Measurements from ENCODE around the gene ZBTB16. TPM values are rescaled to one million over a fixed set of nuclear protein-coding genes. Genes with fewer than 3 reads are reported as not detected.

Gene ZBTB16
- total and polyA plus RNA-seq, 4 donors: 32.9 to 283 (median 74.5) TPM

DNA sequence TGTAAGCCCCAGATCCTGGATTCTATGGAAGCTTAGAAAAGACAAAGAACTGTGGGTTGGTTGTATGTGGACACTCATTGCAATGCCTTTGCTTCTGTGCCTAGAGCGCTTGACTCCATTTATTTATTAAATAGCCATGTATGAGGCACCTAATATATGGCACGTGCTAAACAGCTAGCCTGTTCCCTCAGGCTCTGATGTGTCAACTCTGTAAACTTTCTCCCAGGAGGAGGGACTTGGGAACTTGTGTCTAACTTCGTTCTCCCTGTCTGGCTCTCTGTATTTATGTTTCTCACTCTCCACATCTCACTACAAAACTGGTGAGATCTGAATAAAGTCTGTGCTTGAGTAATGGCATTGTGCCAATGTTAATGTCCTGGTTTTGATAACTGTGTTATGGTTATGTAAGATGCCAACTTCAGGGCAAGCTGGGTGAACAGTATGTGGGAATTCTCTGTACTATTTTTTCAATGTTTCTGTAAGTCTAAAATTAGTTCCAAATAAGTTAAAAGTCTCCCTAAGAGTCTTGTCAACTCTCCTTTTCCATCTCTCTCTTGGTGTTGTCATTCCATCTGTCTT lies 34.1 kb upstream of the ZBTB16 start:
- no peak for DNase-seq
- Histone ChIP-seq H3K4me1 (ENCODE audit: control insufficient read depth in 1 of 2, insufficient read depth in 2 of 2, low read length in 2 of 2) (peaks cover 0 to 6% of the 10 kb centered on the region in 2 donors), H3K36me3 (ENCODE audit: control insufficient read depth in 1 of 2, insufficient read depth in 2 of 2, low read length in 1 of 2) (no peaks in the 10 kb centered on the region), H3K9me3 (ENCODE audit: control insufficient read depth, low read length) (no peaks in the 10 kb centered on the region), H3K27ac (ENCODE audit: low read depth in 1 of 2, low read length in 2 of 2) (no peak overlapping the region), H3K27me3 (ENCODE audit: control insufficient read depth in 1 of 2, insufficient read depth in 2 of 2, low read length in 1 of 2) (no peaks in the 10 kb centered on the region), H3K4me3 (ENCODE audit: low read length in 2 of 2) (no peak overlapping the region)
- no peak for ATAC-seq (ENCODE audit: low FRiP score)
- intact Hi-C loops (cut with DNase I): no loop called here
- 3 to 6% methylated on average over 3 of the region's 3 CpGs for WGBS, 2 donors

DNA sequence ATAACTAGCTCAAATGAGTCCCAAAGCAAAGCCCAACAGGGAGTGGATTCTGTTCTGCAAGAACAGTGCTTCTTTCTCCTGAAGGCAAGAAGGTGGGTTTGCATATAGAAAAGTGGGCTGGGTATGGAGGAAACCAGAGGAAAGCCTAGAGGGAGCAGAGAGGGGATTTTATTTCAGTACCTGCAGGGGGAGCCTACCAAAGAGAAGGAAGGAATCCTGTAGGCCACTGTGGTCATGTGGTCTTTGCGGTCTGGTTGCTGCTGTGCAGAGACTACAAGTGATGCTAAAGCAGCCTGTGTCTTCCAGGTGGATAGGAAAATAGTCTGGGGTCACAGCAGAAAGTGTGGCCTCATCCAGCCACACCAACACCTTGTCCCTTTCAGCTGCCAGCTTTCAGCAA lies 33.2 kb upstream of the ZBTB16 start:
- peaks cover 0 to 6% of the 10 kb centered on the region in 2 donors for H3K4me1 ChIP-seq (ENCODE audit: control insufficient read depth in 1 of 2, insufficient read depth in 2 of 2, low read length in 2 of 2)
- no peaks in the 10 kb centered on the region for H3K27me3 ChIP-seq (ENCODE audit: control insufficient read depth in 1 of 2, insufficient read depth in 2 of 2, low read length in 1 of 2)
- DNase-seq: no peak
- H3K4me3 ChIP-seq (ENCODE audit: low read length in 2 of 2): no peak overlapping the region
- intact Hi-C loops (cut with DNase I): no loop called here
- H3K36me3 ChIP-seq (ENCODE audit: control insufficient read depth in 1 of 2, insufficient read depth in 2 of 2, low read length in 1 of 2): no peaks in the 10 kb centered on the region
- WGBS, 2 donors: 89% methylated on average over 1 of the region's 1 CpG
- no peaks in the 10 kb centered on the region for H3K9me3 ChIP-seq (ENCODE audit: control insufficient read depth, low read length)
- no peak for ATAC-seq (ENCODE audit: low FRiP score)
- no peak overlapping the region for H3K27ac ChIP-seq (ENCODE audit: low read depth in 1 of 2, low read length in 2 of 2)

DNA sequence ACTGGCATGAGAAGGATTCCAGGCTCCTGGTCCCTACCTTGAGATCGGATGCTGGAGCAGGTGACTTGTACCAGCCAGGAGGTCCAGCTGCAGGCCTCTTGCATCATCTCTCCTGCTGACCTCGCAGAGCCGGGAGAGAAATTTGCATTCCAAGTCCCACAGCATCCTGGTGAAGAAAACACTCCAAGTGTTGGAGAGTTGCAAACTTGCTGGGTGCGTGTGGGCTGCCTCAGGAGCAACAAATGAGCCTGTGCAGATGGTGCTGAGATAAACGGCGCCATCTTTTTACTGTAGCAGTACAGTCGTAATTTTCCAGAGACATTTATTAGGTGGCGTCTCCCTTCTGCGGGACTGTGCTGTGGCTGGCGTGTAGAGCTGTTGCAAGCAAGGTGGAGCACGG lies 32.1 kb upstream of the ZBTB16 start:
- no peak overlapping the region for H3K4me3 ChIP-seq (ENCODE audit: low read length in 2 of 2)
- ATAC-seq (ENCODE audit: low FRiP score): no peak
- no peak for DNase-seq
- intact Hi-C loops (cut with DNase I): no loop called here
- no peaks in the 10 kb centered on the region for H3K9me3 ChIP-seq (ENCODE audit: control insufficient read depth, low read length)
- H3K4me1 ChIP-seq (ENCODE audit: control insufficient read depth in 1 of 2, insufficient read depth in 2 of 2, low read length in 2 of 2): peaks cover 0 to 6% of the 10 kb centered on the region in 2 donors
- no peaks in the 10 kb centered on the region for H3K27me3 ChIP-seq (ENCODE audit: control insufficient read depth in 1 of 2, insufficient read depth in 2 of 2, low read length in 1 of 2)
- H3K27ac ChIP-seq (ENCODE audit: low read depth in 1 of 2, low read length in 2 of 2): no peak overlapping the region
- WGBS, 2 donors: 86 to 89% methylated on average over 11 of the region's 11 CpGs
- no peaks in the 10 kb centered on the region for H3K36me3 ChIP-seq (ENCODE audit: control insufficient read depth in 1 of 2, insufficient read depth in 2 of 2, low read length in 1 of 2)

DNA sequence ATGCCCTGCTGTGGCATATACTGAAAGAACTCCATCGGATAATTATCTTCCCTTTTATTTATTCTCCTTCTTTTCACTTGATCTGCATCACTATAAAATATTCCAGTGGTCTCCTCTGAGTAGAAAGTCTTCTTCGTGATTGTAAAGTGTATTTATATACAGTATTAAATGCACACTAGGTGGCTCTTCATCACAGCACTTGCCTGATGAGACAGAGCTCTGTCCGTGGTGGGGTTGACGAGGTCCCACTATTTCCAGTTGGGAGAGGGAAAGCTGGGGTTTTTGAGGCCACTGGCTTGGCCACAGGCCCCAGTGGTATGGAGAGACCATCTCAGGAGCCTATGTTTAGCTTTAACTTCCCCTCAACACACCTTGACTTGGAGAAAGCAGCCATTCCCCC lies 31.6 kb upstream of the ZBTB16 start:
- no peaks in the 10 kb centered on the region for H3K36me3 ChIP-seq (ENCODE audit: control insufficient read depth in 1 of 2, insufficient read depth in 2 of 2, low read length in 1 of 2)
- H3K4me1 ChIP-seq (ENCODE audit: control insufficient read depth in 1 of 2, insufficient read depth in 2 of 2, low read length in 2 of 2): peaks cover 0 to 6% of the 10 kb centered on the region in 2 donors
- no peak overlapping the region for H3K27ac ChIP-seq (ENCODE audit: low read depth in 1 of 2, low read length in 2 of 2)
- DNase-seq (no peak), ATAC-seq (ENCODE audit: low FRiP score) (no peak)
- 70 to 75% methylated on average over 4 of the region's 4 CpGs for WGBS, 2 donors
- H3K4me3 ChIP-seq (ENCODE audit: low read length in 2 of 2): no peak overlapping the region
- H3K27me3 ChIP-seq (ENCODE audit: control insufficient read depth in 1 of 2, insufficient read depth in 2 of 2, low read length in 1 of 2): no peaks in the 10 kb centered on the region
- no peaks in the 10 kb centered on the region for H3K9me3 ChIP-seq (ENCODE audit: control insufficient read depth, low read length)
- intact Hi-C loops (cut with DNase I): no loop called here

DNA sequence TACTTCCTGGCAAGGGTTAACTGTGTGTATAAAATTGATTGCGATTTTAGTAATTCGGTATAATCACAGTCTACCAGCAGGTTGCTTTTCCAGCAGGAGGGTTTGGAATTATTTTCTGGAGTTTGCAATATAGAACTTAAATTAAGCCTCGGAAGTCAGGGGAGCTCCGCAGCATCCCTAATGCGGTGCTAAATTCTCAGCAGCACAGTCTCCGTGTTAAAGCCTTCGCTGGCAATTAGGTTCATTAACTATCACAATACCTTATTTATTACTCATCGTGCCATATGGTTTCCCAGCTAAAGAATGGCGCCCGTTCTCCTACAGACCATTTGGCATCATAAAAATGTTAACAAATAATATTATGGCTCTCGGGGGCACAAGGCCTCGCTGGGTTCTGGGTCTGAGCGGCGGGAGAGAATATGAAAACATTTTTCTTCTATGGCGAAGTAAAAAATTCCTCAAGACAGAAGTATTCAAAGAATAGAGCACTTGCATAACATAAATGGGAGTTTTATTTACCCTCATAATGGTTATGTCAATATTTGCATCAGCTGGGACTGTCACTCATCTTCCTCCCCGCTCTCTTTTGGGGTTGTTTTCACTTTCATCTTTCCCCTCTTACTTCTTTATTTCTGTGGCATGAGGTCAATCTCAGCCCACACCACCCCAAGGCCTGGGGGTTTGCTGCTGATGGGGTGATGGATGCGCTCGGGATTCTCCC lies 28.1 kb upstream of the ZBTB16 start:
- DNase-seq (no peak), ATAC-seq (ENCODE audit: low FRiP score) (no peak)
- Histone ChIP-seq H3K27me3 (ENCODE audit: control insufficient read depth in 1 of 2, insufficient read depth in 2 of 2, low read length in 1 of 2) (no peaks in the 10 kb centered on the region), H3K4me3 (ENCODE audit: low read length in 2 of 2) (no peak overlapping the region), H3K9me3 (ENCODE audit: control insufficient read depth, low read length) (no peaks in the 10 kb centered on the region), H3K27ac (ENCODE audit: low read depth in 1 of 2, low read length in 2 of 2) (no peak overlapping the region), H3K4me1 (ENCODE audit: control insufficient read depth in 1 of 2, insufficient read depth in 2 of 2, low read length in 2 of 2) (no peaks in the 10 kb centered on the region), H3K36me3 (ENCODE audit: control insufficient read depth in 1 of 2, insufficient read depth in 2 of 2, low read length in 1 of 2) (no peaks in the 10 kb centered on the region)
- intact Hi-C loops (cut with DNase I): no loop called here
- 90 to 93% methylated on average over 18 of the region's 18 CpGs for WGBS, 2 donors

DNA sequence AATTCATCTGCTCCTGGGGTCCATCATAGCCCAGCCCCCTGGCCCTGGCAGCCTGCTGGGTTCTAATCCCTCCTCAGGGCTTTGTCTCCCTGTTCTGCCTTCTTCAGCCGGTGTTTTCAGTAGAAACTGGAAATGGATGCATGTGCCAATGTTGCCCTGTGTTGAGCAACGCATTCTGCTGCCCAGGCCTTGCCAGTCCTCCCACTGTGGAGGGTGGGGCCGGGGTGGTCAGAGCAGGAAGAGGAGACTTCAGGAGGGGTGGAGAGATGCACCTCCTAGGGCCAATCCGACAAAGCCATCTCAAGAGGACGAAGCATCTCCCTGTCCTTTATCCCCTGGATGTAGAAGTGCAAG lies 27.6 kb upstream of the ZBTB16 start:
- Histone ChIP-seq H3K27me3 (ENCODE audit: control insufficient read depth in 1 of 2, insufficient read depth in 2 of 2, low read length in 1 of 2) (no peaks in the 10 kb centered on the region), H3K9me3 (ENCODE audit: control insufficient read depth, low read length) (no peaks in the 10 kb centered on the region), H3K36me3 (ENCODE audit: control insufficient read depth in 1 of 2, insufficient read depth in 2 of 2, low read length in 1 of 2) (no peaks in the 10 kb centered on the region), H3K4me3 (ENCODE audit: low read length in 2 of 2) (no peak overlapping the region), H3K4me1 (ENCODE audit: control insufficient read depth in 1 of 2, insufficient read depth in 2 of 2, low read length in 2 of 2) (no peaks in the 10 kb centered on the region), H3K27ac (ENCODE audit: low read depth in 1 of 2, low read length in 2 of 2) (no peak overlapping the region)
- WGBS, 2 donors: 65 to 66% methylated on average over 5 of the region's 5 CpGs
- ATAC-seq (ENCODE audit: low FRiP score) (no peak), DNase-seq (no peak)
- intact Hi-C loops (cut with DNase I): no loop called here

DNA sequence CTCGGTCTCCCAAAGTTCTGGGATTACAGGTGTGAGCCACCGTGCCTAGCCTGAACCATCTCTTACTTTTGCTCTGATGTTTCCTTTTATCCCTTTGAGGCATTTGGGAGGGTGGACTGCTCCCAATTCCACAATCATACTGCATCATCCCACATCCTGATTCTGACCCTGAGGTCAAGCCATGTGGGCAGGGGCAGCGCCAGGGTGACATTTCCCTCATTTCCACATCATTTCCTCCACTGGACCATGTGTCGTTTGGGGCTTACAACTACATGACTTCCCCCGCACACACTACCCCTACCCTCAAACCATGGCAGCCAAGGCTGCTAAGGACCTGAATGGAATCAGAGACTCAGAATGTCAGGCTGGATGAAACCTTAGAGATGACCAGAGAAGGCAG lies 26.4 kb upstream of the ZBTB16 start:
- DNase-seq (no peak), ATAC-seq (ENCODE audit: low FRiP score) (no peak)
- Histone ChIP-seq H3K27me3 (ENCODE audit: control insufficient read depth in 1 of 2, insufficient read depth in 2 of 2, low read length in 1 of 2) (no peaks in the 10 kb centered on the region), H3K4me1 (ENCODE audit: control insufficient read depth in 1 of 2, insufficient read depth in 2 of 2, low read length in 2 of 2) (no peaks in the 10 kb centered on the region), H3K36me3 (ENCODE audit: control insufficient read depth in 1 of 2, insufficient read depth in 2 of 2, low read length in 1 of 2) (no peaks in the 10 kb centered on the region), H3K9me3 (ENCODE audit: control insufficient read depth, low read length) (no peaks in the 10 kb centered on the region), H3K27ac (ENCODE audit: low read depth in 1 of 2, low read length in 2 of 2) (no peak overlapping the region), H3K4me3 (ENCODE audit: low read length in 2 of 2) (no peak overlapping the region)
- 96% methylated on average over 5 of the region's 5 CpGs for WGBS, 2 donors
- intact Hi-C loops (cut with DNase I): no loop called here

DNA sequence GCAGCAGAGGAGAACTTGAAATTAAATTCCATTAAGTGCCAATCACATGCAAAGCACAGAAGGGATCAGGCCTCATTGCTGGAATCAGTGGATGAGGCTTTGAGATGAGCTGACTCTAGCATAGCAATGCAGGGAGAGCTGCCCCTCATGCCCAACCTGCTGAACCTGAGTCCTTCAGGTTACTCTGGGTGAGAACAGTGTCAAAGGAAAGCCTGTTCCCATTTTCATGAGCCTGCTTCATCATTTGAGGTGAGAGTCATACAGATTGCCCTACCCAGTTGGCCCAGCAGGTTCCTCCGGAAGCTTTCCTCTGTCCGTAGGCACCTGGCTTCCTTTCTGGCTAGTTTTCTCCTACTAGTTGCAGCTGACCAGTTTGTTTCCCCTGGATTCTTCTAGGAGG lies 25.9 kb upstream of the ZBTB16 start:
- Histone ChIP-seq H3K27me3 (ENCODE audit: control insufficient read depth in 1 of 2, insufficient read depth in 2 of 2, low read length in 1 of 2) (no peaks in the 10 kb centered on the region), H3K36me3 (ENCODE audit: control insufficient read depth in 1 of 2, insufficient read depth in 2 of 2, low read length in 1 of 2) (no peaks in the 10 kb centered on the region), H3K4me1 (ENCODE audit: control insufficient read depth in 1 of 2, insufficient read depth in 2 of 2, low read length in 2 of 2) (no peaks in the 10 kb centered on the region), H3K9me3 (ENCODE audit: control insufficient read depth, low read length) (no peaks in the 10 kb centered on the region), H3K4me3 (ENCODE audit: low read length in 2 of 2) (no peak overlapping the region), H3K27ac (ENCODE audit: low read depth in 1 of 2, low read length in 2 of 2) (no peak overlapping the region)
- no peak for ATAC-seq (ENCODE audit: low FRiP score)
- intact Hi-C loops (cut with DNase I): no loop called here
- WGBS, 2 donors: 94 to 96% methylated on average over 2 of the region's 2 CpGs
- no peak for DNase-seq

DNA sequence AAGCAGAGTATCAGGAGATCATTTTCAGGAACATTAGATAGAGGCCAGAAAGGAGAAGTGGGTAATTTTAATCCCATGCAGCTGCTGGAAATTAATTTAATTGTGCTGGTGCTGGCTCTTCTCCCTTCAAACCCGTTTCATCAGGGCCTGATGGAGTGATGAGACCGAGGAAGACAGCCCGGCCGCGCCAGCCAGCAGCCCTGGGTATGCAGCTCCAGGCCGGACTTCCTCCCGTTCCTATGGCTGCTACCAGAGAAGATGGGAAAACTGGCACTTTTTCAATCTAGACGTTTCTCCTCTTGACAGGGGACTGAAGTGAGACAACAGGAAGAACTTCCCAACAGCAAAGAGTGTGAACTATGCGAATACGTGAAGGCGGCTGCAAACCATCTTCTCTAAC lies 24.6 kb upstream of the ZBTB16 start:
- intact Hi-C loops (cut with DNase I): loop anchor here in 1 of 2 donors (5.0 kb wide), 2 partner anchors 147 to 227 kb away; no protein-coding TSS in a partner anchor
- ATAC-seq (ENCODE audit: low FRiP score) (no peak), DNase-seq (no peak)
- Histone ChIP-seq H3K36me3 (ENCODE audit: control insufficient read depth in 1 of 2, insufficient read depth in 2 of 2, low read length in 1 of 2) (no peaks in the 10 kb centered on the region), H3K4me3 (ENCODE audit: low read length in 2 of 2) (no peak overlapping the region), H3K27ac (ENCODE audit: low read depth in 1 of 2, low read length in 2 of 2) (no peak overlapping the region), H3K4me1 (ENCODE audit: control insufficient read depth in 1 of 2, insufficient read depth in 2 of 2, low read length in 2 of 2) (no peaks in the 10 kb centered on the region), H3K9me3 (ENCODE audit: control insufficient read depth, low read length) (no peaks in the 10 kb centered on the region), H3K27me3 (ENCODE audit: control insufficient read depth in 1 of 2, insufficient read depth in 2 of 2, low read length in 1 of 2) (no peaks in the 10 kb centered on the region)
- WGBS, 2 donors: 89 to 91% methylated on average over 11 of the region's 11 CpGs

Data from aorta (tissue), 5 donors.